ENCODE data around the gene PTPRN2.

The PTPRN2 gene

DNA sequence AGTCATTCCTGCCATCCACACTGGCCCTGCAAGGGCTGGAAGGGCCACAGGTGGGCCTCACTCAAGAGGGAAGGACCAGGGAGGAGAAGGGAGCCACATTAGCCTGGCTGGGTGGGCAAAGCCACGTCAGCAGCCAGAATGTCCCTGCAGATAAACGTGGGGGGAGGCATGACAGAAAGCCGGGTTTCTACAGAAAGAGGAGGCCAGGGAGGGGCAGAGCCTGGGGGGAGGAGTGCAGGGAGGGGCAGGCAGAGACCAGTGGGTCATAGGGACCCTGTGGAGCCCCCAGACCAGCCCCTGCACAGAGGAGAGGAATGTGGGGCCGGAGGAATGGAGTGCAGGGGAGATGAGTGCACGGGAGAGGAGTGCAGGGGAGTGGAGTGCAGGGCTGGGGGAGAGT lies 590.2 kb downstream of the PTPRN2 start:
- Histone ChIP-seq H3K9ac (ENCODE audit: low read length) (no peak overlapping the region), H3K27ac (ENCODE audit: low read depth, low read length) (no peak overlapping the region), H3K27me3 (ENCODE audit: control insufficient read depth, insufficient read depth, low read length) (no peaks in the 10 kb centered on the region), H3K36me3 (ENCODE audit: control insufficient read depth, insufficient read depth, low read length) (no peaks in the 10 kb centered on the region), H3K9me3 (ENCODE audit: control insufficient read depth, insufficient read depth, low read depth, low read length) (peaks cover 7% of the 10 kb centered on the region; the same call in 1 of the 2 replicates), H3K4me3 (ENCODE audit: low read depth, low read length) (no peak overlapping the region), H3K4me1 (ENCODE audit: control insufficient read depth, insufficient read depth, low read length) (peaks cover 5% of the 10 kb centered on the region; the same call in 1 of the 2 replicates)

DNA sequence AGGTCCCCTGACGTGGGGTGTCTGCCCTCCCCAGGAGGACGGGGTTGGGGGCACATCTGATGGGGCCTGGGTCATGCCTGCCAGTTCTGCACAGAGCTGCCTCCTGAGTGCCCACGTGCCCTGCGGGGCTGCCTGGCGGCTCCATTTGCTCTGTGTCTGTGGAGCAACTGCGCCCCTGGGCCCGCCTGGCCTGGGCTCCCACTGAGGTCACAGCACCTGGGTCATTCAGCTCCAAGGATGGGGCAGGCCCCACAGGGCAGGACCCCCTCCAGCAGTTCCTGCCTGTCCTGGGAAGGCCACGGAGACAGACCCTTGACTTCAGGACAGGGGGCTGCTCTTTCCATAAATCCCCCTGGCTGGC lies 590.6 kb downstream of the PTPRN2 start:
- H3K9ac ChIP-seq (ENCODE audit: low read length): no peak overlapping the region
- H3K9me3 ChIP-seq (ENCODE audit: control insufficient read depth, insufficient read depth, low read depth, low read length): peaks cover 7% of the 10 kb centered on the region; the same call in 1 of the 2 replicates
- no peak overlapping the region for H3K4me3 ChIP-seq (ENCODE audit: low read depth, low read length)
- H3K27me3 ChIP-seq (ENCODE audit: control insufficient read depth, insufficient read depth, low read length): no peaks in the 10 kb centered on the region
- H3K36me3 ChIP-seq (ENCODE audit: control insufficient read depth, insufficient read depth, low read length): no peaks in the 10 kb centered on the region
- no peak overlapping the region for H3K27ac ChIP-seq (ENCODE audit: low read depth, low read length)
- H3K4me1 ChIP-seq (ENCODE audit: control insufficient read depth, insufficient read depth, low read length): peaks cover 5% of the 10 kb centered on the region; the same call in 1 of the 2 replicates

DNA sequence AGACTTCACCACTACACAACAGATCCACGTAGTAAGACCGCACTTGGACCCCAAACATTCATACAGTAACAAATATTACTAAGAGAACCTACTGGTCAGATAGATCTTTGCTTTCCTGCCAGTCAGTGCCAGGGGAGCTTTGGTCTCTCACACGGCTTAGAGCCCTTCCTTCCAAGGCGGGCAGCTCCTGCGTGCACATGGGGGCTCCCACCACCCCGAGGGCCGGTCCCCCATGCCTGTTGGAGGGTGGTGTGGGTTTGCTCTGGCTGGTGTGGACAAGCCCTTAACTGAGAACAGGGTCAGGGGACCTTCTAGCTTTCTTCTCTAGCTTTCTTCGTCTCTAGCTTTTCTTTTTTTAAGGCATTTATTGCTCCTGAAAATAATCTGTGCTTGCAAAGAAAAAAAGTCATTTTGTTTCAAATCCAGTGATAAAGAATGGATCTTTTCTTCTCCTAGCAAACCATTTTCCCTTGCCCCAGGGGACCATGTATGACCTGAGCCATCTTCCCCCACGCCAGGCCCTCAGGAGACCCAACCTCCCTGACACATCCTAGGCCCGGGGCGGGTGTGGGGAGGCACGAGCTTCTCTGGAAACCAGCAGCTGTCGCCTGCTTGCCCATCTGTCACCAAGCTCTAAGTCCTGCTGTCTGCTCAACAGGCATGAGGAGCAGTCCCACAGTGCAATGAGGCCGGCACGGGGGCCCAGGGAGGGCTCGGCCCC lies 591.1 kb downstream of the PTPRN2 start:
- Histone ChIP-seq H3K4me1 (ENCODE audit: control insufficient read depth, insufficient read depth, low read length) (peaks cover 5% of the 10 kb centered on the region; the same call in 1 of the 2 replicates), H3K27me3 (ENCODE audit: control insufficient read depth, insufficient read depth, low read length) (no peaks in the 10 kb centered on the region), H3K27ac (ENCODE audit: low read depth, low read length) (no peak overlapping the region), H3K9ac (ENCODE audit: low read length) (no peak overlapping the region), H3K36me3 (ENCODE audit: control insufficient read depth, insufficient read depth, low read length) (no peaks in the 10 kb centered on the region), H3K9me3 (ENCODE audit: control insufficient read depth, insufficient read depth, low read depth, low read length) (peaks cover 7% of the 10 kb centered on the region; the same call in 1 of the 2 replicates), H3K4me3 (ENCODE audit: low read depth, low read length) (no peak overlapping the region)

DNA sequence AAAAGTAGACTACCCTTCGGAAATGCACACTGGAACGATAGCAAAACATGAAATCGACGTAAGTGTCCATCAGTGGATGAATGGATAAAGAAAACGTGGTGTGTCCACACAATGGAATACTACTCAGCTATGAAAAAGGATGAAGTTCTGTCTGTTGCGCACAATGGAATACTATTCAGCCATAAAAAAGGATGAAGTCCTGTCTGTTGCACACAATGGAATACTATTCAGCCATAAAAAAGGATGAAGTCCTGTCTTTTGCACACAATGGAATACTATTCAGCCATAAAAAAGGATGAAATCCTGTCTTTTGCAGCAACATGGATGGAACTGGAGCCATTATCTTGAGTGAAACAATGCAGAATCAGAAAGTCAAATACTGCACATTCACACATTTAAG lies 591.8 kb downstream of the PTPRN2 start:
- no peak overlapping the region for H3K27ac ChIP-seq (ENCODE audit: low read depth, low read length)
- peaks cover 7% of the 10 kb centered on the region; the same call in 1 of the 2 replicates for H3K9me3 ChIP-seq (ENCODE audit: control insufficient read depth, insufficient read depth, low read depth, low read length)
- H3K36me3 ChIP-seq (ENCODE audit: control insufficient read depth, insufficient read depth, low read length): no peaks in the 10 kb centered on the region
- H3K9ac ChIP-seq (ENCODE audit: low read length): no peak overlapping the region
- H3K4me3 ChIP-seq (ENCODE audit: low read depth, low read length): no peak overlapping the region
- peaks cover 5% of the 10 kb centered on the region; the same call in 1 of the 2 replicates for H3K4me1 ChIP-seq (ENCODE audit: control insufficient read depth, insufficient read depth, low read length)
- H3K27me3 ChIP-seq (ENCODE audit: control insufficient read depth, insufficient read depth, low read length): no peaks in the 10 kb centered on the region

DNA sequence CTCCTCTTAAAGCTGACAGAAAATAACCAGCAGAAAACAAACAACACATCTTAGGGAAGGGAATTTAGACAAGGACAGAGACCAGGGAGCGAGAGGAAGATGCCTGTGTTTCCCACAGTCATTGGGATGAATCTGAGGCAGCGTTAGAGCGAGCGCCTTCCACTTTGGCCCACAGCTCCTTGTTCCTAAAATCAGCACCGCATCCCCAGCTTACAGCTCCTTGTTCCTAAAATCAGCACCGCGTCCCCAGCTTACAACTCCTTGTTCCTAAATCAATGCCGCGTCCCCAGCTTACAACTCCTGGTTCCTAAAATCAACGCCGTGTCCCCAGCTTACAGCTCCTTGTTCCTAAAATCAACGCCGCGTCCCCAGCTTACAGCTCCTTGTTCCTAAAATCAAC lies 593.3 kb downstream of the PTPRN2 start:
- Histone ChIP-seq H3K4me3 (ENCODE audit: low read depth, low read length) (no peak overlapping the region), H3K27me3 (ENCODE audit: control insufficient read depth, insufficient read depth, low read length) (no peaks in the 10 kb centered on the region), H3K9ac (ENCODE audit: low read length) (no peak overlapping the region), H3K9me3 (ENCODE audit: control insufficient read depth, insufficient read depth, low read depth, low read length) (peaks cover 7% of the 10 kb centered on the region; the same call in 1 of the 2 replicates), H3K27ac (ENCODE audit: low read depth, low read length) (no peak overlapping the region), H3K36me3 (ENCODE audit: control insufficient read depth, insufficient read depth, low read length) (no peaks in the 10 kb centered on the region), H3K4me1 (ENCODE audit: control insufficient read depth, insufficient read depth, low read length) (peaks cover 2% of the 10 kb centered on the region; the same call in 1 of the 2 replicates)

DNA sequence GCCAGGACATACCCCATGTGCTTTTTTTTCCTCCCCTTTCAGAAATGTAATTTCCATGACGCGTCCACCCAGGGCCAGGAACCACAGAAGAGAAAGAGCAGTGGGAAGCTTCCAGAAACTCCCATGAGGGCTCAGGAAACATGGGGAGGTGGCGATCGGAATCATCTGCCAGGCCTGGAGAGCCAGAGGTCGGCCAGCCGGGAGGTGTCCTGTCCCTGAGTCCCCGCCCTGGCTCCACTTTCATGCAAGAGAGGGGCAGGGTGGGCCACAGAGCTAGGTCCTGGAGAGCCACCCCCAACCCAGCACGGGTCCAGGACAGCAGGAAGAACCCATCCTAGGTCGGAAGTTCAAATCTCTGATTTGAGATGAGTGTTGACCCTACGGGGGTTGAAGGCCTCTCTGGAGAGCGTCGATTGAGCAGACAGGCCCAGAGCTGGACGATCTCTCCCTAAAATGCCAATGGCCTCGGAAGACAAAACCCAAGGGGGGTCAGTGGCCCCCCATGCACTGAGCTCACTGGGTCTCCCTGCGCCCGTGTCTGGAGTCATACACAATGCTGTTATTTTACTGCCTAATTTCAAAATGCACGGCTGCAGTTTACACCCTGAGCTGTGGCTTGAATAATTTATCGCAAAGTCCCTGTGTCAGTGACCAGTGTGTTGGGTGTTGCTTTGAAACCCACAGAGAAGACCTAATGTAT lies 594.1 kb downstream of the PTPRN2 start:
- Histone ChIP-seq H3K36me3 (ENCODE audit: control insufficient read depth, insufficient read depth, low read length) (no peaks in the 10 kb centered on the region), H3K9ac (ENCODE audit: low read length) (no peak overlapping the region)

DNA sequence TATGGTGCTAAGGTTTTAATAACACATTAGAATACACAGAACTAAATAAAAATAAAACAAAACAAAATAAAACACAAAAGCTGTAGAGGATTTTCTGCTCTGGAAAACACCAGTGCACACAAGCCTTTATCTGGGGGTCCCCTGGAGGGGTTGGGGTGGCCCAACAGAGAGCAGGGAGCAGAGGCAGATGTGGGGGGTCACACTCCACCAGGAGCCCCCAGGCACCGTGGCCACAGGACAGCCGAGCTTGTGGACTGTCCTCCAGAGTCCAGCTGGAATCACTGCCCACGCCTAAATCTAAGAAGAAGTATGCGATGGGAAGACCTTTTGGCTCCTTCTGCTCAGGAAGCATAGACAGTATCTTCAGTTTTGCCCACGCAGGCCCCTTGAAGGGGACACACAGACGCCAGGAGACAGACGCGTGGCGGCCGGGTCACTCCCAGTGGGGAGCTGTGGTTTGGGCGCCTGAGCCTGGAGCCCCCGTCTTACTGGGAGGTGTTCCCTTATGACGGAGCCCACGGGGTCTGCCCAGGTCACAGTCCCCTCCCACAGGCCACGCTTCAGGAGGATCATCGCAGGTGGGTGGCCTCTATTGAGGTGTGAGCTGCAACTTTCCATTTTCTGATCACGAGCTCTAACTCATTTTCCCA lies 595.0 kb downstream of the PTPRN2 start:
- H3K9me3 ChIP-seq (ENCODE audit: control insufficient read depth, insufficient read depth, low read depth, low read length): peaks cover 7% of the 10 kb centered on the region; the same call in 1 of the 2 replicates

More for the DNA sequence above, 594.1 kb downstream of the PTPRN2 start:
- Histone ChIP-seq H3K4me1 (ENCODE audit: control insufficient read depth, insufficient read depth, low read length) (no peaks in the 10 kb centered on the region), H3K9me3 (ENCODE audit: control insufficient read depth, insufficient read depth, low read depth, low read length) (peaks cover 7% of the 10 kb centered on the region; the same call in 1 of the 2 replicates), H3K4me3 (ENCODE audit: low read depth, low read length) (no peak overlapping the region), H3K27me3 (ENCODE audit: control insufficient read depth, insufficient read depth, low read length) (no peaks in the 10 kb centered on the region), H3K27ac (ENCODE audit: low read depth, low read length) (no peak overlapping the region)

DNA sequence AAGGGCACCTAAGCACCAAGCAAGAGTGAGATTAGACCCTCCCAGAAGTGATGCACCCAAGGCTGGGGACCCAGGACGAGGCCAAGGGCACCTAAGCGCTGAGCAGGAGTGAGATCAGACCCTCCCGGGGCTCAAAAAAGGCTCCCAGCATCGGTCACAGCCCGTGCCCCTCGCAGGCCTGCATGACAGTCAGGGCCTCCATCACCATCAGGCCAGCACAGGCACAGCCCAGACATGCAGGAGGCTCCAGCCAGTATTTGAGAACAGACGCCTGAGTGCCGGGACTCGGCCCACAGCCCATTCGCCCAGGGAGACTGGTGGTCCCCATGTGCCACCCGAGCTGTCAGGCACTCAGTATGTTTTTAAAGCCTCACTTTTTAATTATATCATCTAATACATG lies 595.9 kb downstream of the PTPRN2 start:
- no peak overlapping the region for H3K4me3 ChIP-seq (ENCODE audit: low read depth, low read length)
- peaks cover 7% of the 10 kb centered on the region; the same call in 1 of the 2 replicates for H3K9me3 ChIP-seq (ENCODE audit: control insufficient read depth, insufficient read depth, low read depth, low read length)
- H3K27me3 ChIP-seq (ENCODE audit: control insufficient read depth, insufficient read depth, low read length): no peaks in the 10 kb centered on the region
- no peaks in the 10 kb centered on the region for H3K36me3 ChIP-seq (ENCODE audit: control insufficient read depth, insufficient read depth, low read length)
- no peak overlapping the region for H3K27ac ChIP-seq (ENCODE audit: low read depth, low read length)
- H3K4me1 ChIP-seq (ENCODE audit: control insufficient read depth, insufficient read depth, low read length): no peaks in the 10 kb centered on the region
- H3K9ac ChIP-seq (ENCODE audit: low read length): no peak overlapping the region

More for the DNA sequence above, 595.0 kb downstream of the PTPRN2 start:
- no peak overlapping the region for H3K4me3 ChIP-seq (ENCODE audit: low read depth, low read length)
- no peaks in the 10 kb centered on the region for H3K4me1 ChIP-seq (ENCODE audit: control insufficient read depth, insufficient read depth, low read length)
- no peak overlapping the region for H3K9ac ChIP-seq (ENCODE audit: low read length)
- no peaks in the 10 kb centered on the region for H3K27me3 ChIP-seq (ENCODE audit: control insufficient read depth, insufficient read depth, low read length)
- H3K27ac ChIP-seq (ENCODE audit: low read depth, low read length): no peak overlapping the region
- H3K36me3 ChIP-seq (ENCODE audit: control insufficient read depth, insufficient read depth, low read length): no peaks in the 10 kb centered on the region

DNA sequence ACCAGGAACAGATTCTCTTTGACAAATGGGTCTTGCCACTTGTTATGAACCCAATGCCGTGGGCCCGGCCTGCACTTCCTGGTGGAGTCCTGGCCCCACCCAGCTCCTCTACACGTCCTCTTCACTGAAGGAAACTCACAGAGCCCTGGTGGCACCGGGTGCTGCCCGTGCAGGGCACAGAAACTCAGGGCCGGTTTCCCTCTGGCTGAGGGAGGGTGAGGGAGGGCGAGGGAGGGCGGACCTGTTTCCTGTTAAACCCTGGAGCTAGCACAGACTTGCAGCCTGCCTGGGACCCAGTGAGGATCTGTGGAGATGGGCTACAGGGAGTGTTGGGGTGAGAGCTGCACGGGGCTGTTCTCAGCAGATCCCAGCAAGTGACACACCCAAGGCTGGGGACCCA lies 596.3 kb downstream of the PTPRN2 start:
- Histone ChIP-seq H3K27me3 (ENCODE audit: control insufficient read depth, insufficient read depth, low read length) (no peaks in the 10 kb centered on the region), H3K36me3 (ENCODE audit: control insufficient read depth, insufficient read depth, low read length) (no peaks in the 10 kb centered on the region), H3K27ac (ENCODE audit: low read depth, low read length) (no peak overlapping the region), H3K4me1 (ENCODE audit: control insufficient read depth, insufficient read depth, low read length) (no peaks in the 10 kb centered on the region), H3K9ac (ENCODE audit: low read length) (no peak overlapping the region), H3K9me3 (ENCODE audit: control insufficient read depth, insufficient read depth, low read depth, low read length) (peaks cover 7% of the 10 kb centered on the region; the same call in 1 of the 2 replicates), H3K4me3 (ENCODE audit: low read depth, low read length) (no peak overlapping the region)

DNA sequence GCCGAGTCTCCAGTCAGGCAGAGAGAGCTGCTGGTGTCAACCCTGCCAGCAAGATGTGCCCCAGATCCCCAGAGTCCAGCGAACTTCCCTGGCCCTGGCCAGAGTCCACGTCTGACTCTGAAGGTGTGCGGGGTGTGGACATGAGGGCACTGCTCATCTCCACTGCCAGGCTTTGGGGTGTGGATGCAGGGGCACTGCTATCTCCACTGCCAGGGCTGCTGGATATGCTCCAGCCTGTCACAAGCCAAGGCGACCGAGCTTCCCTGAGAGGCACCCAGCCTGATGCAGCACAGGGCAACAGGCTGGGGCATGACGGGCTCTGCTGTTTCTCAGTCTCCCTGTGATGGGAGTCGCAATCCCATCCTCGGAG lies 596.8 kb downstream of the PTPRN2 start:
- no peak overlapping the region for H3K27ac ChIP-seq (ENCODE audit: low read depth, low read length)
- H3K4me1 ChIP-seq (ENCODE audit: control insufficient read depth, insufficient read depth, low read length): no peaks in the 10 kb centered on the region
- no peaks in the 10 kb centered on the region for H3K27me3 ChIP-seq (ENCODE audit: control insufficient read depth, insufficient read depth, low read length)
- no peak overlapping the region for H3K4me3 ChIP-seq (ENCODE audit: low read depth, low read length)
- no peak overlapping the region for H3K9ac ChIP-seq (ENCODE audit: low read length)
- peaks cover 9% of the 10 kb centered on the region; the same call in 1 of the 2 replicates for H3K9me3 ChIP-seq (ENCODE audit: control insufficient read depth, insufficient read depth, low read depth, low read length)
- H3K36me3 ChIP-seq (ENCODE audit: control insufficient read depth, insufficient read depth, low read length): no peaks in the 10 kb centered on the region
